Immature natural killer cell (primary cell): ENCODE measurements around the gene NAE1. TPM values are rescaled to one million over a fixed set of nuclear protein-coding genes. Genes with fewer than 3 reads are reported as not detected.
A peak's percentile ranks its signal among the peaks of the same experiment; 100 is the strongest.
"Not testable (repeated sequence)": the region's sequence is repeated elsewhere in the genome, so short reads cannot be mapped to it uniquely, and the experiment has no call there.

Experiments used
- DNase-seq, 3 donors: peaks; one replicate each; pipeline ENCODE4 v3.0.0; 2022; ENCODE audit warnings: mixed read lengths in 1 of 3
- H3K27ac Mint-ChIP-seq, 6 donors: one replicate each; pipeline ENCODE4 v1.8.0; 2020; ENCODE audit warnings: mixed read lengths in 6 of 6, mild to moderate bottlenecking in 5 of 6, inconsistent platforms in 4 of 6, moderate library complexity in 3 of 6
- H3K27me3 Mint-ChIP-seq, 3 donors: one replicate each; pipeline ENCODE4 v1.8.0; 2020 to 2021; ENCODE audit warnings: low read depth in 3 of 3, mild to moderate bottlenecking in 3 of 3, mixed read lengths in 3 of 3, moderate library complexity in 3 of 3, inconsistent platforms in 1 of 3
- H3K36me3 Mint-ChIP-seq, 3 donors: one replicate each; pipeline ENCODE4 v1.8.0; 2020; ENCODE audit warnings: mixed read lengths in 3 of 3, inconsistent platforms in 2 of 3, mild to moderate bottlenecking in 2 of 3
- H3K4me1 Mint-ChIP-seq, 2 donors: one replicate each; pipeline ENCODE4 v1.8.0; 2020; ENCODE audit warnings: inconsistent platforms in 2 of 2, mild to moderate bottlenecking in 2 of 2, mixed read lengths in 2 of 2, moderate library complexity in 1 of 2
- H3K4me3 Mint-ChIP-seq, 5 donors: one replicate each; pipeline ENCODE4 v1.8.0; 2020; ENCODE audit warnings: mild to moderate bottlenecking in 5 of 5, mixed read lengths in 5 of 5, inconsistent platforms in 3 of 5, moderate library complexity in 3 of 5
- H3K9me3 Mint-ChIP-seq, 6 donors: one replicate each; pipeline ENCODE4 v1.8.0; 2020; ENCODE audit warnings: mild to moderate bottlenecking in 6 of 6, mixed read lengths in 6 of 6, inconsistent platforms in 4 of 6, moderate library complexity in 3 of 6
- polyA plus RNA-seq, 3 donors: library from polyadenylated mRNA; unstranded; fragments of 300-500 nt; fragmentation: Illumina TruSeq; gene quantifications; one replicate each; pipeline ENCODE4 v1.2.3, GENCODE V29; 2021

NAE1 gene
- 10 to 100 TPM; 67.2 to 73.8 (median 69.8) TPM for polyA plus RNA-seq

- no peaks in the 10 kb centered on the region for H3K9me3 Mint-ChIP-seq
- H3K4me3 Mint-ChIP-seq = peak within 1 kb of the TSS; percentile 63 to 80 (median 78)
- peaks cover 27 to 42% of the 10 kb centered on the region in 2 donors for H3K4me1 Mint-ChIP-seq
- peak; percentile 88 to 91 (median 91) for DNase-seq
- H3K27me3 Mint-ChIP-seq = peaks cover 0 to 4% (median 0%) of the 10 kb centered on the region in 3 donors
- H3K36me3 Mint-ChIP-seq = peaks cover 8 to 10% (median 10%) of the 10 kb centered on the region in 3 donors
- peak within 1 kb of the TSS in 5 of 6 donors; percentile 24 to 74 (median 55) for H3K27ac Mint-ChIP-seq
Measured at GRCh38 chr16:66830422-66831404, at the start of gene NAE1. TSS of gene NAE1 (minus strand) at chr16:66830976. CDS start at chr16:66830899, 77 bp downstream.

GRCh38 chr16:66878067-66878466, 47.3 kb upstream of the NAE1 start:
- peak overlapping the region; percentile 36 to 77 (median 61) for H3K27ac Mint-ChIP-seq
- peaks cover 41 to 63% of the 10 kb centered on the region in 2 donors for H3K4me1 Mint-ChIP-seq
- H3K4me3 Mint-ChIP-seq = peak overlapping the region; percentile 3 to 71 (median 57)
- peaks cover 10 to 22% (median 10%) of the 10 kb centered on the region in 3 donors for H3K27me3 Mint-ChIP-seq
- peak; percentile 15 to 40 (median 25) for DNase-seq
- H3K36me3 Mint-ChIP-seq = no peaks in the 10 kb centered on the region
- H3K9me3 Mint-ChIP-seq = no peaks in the 10 kb centered on the region

GRCh38 chr16:66874079-66874775, 43.5 kb upstream of the NAE1 start:
- no peaks in the 10 kb centered on the region for H3K36me3 Mint-ChIP-seq
- H3K4me3 Mint-ChIP-seq = peak overlapping the region; percentile 61 to 81 (median 62)
- H3K4me1 Mint-ChIP-seq = peaks cover 46 to 54% of the 10 kb centered on the region in 2 donors
- H3K27me3 Mint-ChIP-seq = peaks cover 3 to 16% (median 6%) of the 10 kb centered on the region in 3 donors
- no peaks in the 10 kb centered on the region for H3K9me3 Mint-ChIP-seq
- peak in 2 of 3 donors; percentile 9 to 17 for DNase-seq
- H3K27ac Mint-ChIP-seq = peak overlapping the region; percentile 85 to 96 (median 92)

- Mint-ChIP-seq H3K27ac (peak overlapping the region; percentile 85 to 96 (median 94)), H3K4me1 (peaks cover 45 to 53% of the 10 kb centered on the region in 2 donors), H3K27me3 (peaks cover 3 to 14% (median 6%) of the 10 kb centered on the region in 3 donors), H3K4me3 (peak overlapping the region in 4 of 5 donors; percentile 82 to 90 (median 86)), H3K36me3 (no peaks in the 10 kb centered on the region), H3K9me3 (no peaks in the 10 kb centered on the region)
- DNase-seq = no peak
Measured at GRCh38 chr16:66873685-66874055, 42.9 kb upstream of the NAE1 start.

- Mint-ChIP-seq H3K27ac (peak overlapping the region; percentile 85 to 96 (median 91)), H3K27me3 (peaks cover 3 to 13% (median 6%) of the 10 kb centered on the region in 3 donors), H3K4me1 (peaks cover 39 to 47% of the 10 kb centered on the region in 2 donors), H3K36me3 (no peaks in the 10 kb centered on the region), H3K9me3 (no peaks in the 10 kb centered on the region), H3K4me3 (peak overlapping the region; percentile 77 to 90 (median 84))
- DNase-seq = peak; percentile 94 to 95 (median 95)
Measured at GRCh38 chr16:66872943-66873684, 42.3 kb upstream of the NAE1 start.

GRCh38 chr16:66872559-66872942, 41.8 kb upstream of the NAE1 start:
- no peak for DNase-seq
- H3K4me1 Mint-ChIP-seq = peaks cover 39 to 48% of the 10 kb centered on the region in 2 donors
- H3K27me3 Mint-ChIP-seq = peaks cover 4 to 10% (median 6%) of the 10 kb centered on the region in 3 donors
- no peaks in the 10 kb centered on the region for H3K9me3 Mint-ChIP-seq
- peaks cover 0 to 5% (median 0%) of the 10 kb centered on the region in 3 donors for H3K36me3 Mint-ChIP-seq
- H3K27ac Mint-ChIP-seq = peak overlapping the region; percentile 85 to 96 (median 91)
- H3K4me3 Mint-ChIP-seq = peak overlapping the region; percentile 77 to 90 (median 84)

GRCh38 chr16:66871840-66872239, 41.1 kb upstream of the NAE1 start:
- peak overlapping the region in 5 of 6 donors; percentile 42 to 85 (median 76) for H3K27ac Mint-ChIP-seq
- H3K9me3 Mint-ChIP-seq = no peaks in the 10 kb centered on the region
- H3K4me3 Mint-ChIP-seq = peak overlapping the region; percentile 29 to 57 (median 48)
- peaks cover 39 to 49% of the 10 kb centered on the region in 2 donors for H3K4me1 Mint-ChIP-seq
- DNase-seq = no peak
- peaks cover 4 to 10% (median 6%) of the 10 kb centered on the region in 3 donors for H3K27me3 Mint-ChIP-seq
- peaks cover 0 to 6% (median 0%) of the 10 kb centered on the region in 3 donors for H3K36me3 Mint-ChIP-seq

- H3K27me3 Mint-ChIP-seq, H3K9me3 Mint-ChIP-seq, H3K36me3 Mint-ChIP-seq, DNase-seq: not testable (repeated sequence)
- peak overlapping the region in 3 of 5 donors; percentile 18 to 48 (median 38) for H3K4me3 Mint-ChIP-seq
- H3K4me1 Mint-ChIP-seq = peaks cover 39 to 48% of the 10 kb centered on the region in 2 donors
- peak overlapping the region in 5 of 6 donors; percentile 7 to 85 (median 59) for H3K27ac Mint-ChIP-seq
Measured at GRCh38 chr16:66871363-66871762, 40.6 kb upstream of the NAE1 start.

GRCh38 chr16:66869424-66869823, 38.6 kb upstream of the NAE1 start:
- peaks cover 0 to 6% (median 0%) of the 10 kb centered on the region in 3 donors for H3K36me3 Mint-ChIP-seq
- H3K27me3 Mint-ChIP-seq = peaks cover 4 to 7% (median 6%) of the 10 kb centered on the region in 3 donors
- no peak overlapping the region for H3K27ac Mint-ChIP-seq
- DNase-seq = no peak
- no peaks in the 10 kb centered on the region for H3K9me3 Mint-ChIP-seq
- peaks cover 31 to 37% of the 10 kb centered on the region in 2 donors for H3K4me1 Mint-ChIP-seq
- no peak overlapping the region for H3K4me3 Mint-ChIP-seq

- peaks cover 0 to 2% (median 0%) of the 10 kb centered on the region in 3 donors for H3K27me3 Mint-ChIP-seq
- no peak overlapping the region for H3K27ac Mint-ChIP-seq
- H3K36me3 Mint-ChIP-seq = peaks cover 0 to 6% (median 0%) of the 10 kb centered on the region in 3 donors
- no peaks in the 10 kb centered on the region for H3K9me3 Mint-ChIP-seq
- H3K4me3 Mint-ChIP-seq = no peak overlapping the region
- no peak for DNase-seq
- peaks cover 5 to 6% of the 10 kb centered on the region in 2 donors for H3K4me1 Mint-ChIP-seq
Measured at GRCh38 chr16:66863707-66864106, 32.9 kb upstream of the NAE1 start.

- Mint-ChIP-seq H3K27ac (no peak overlapping the region), H3K4me1 (no peaks in the 10 kb centered on the region), H3K36me3 (no peaks in the 10 kb centered on the region), H3K27me3 (no peaks in the 10 kb centered on the region), H3K9me3 (no peaks in the 10 kb centered on the region), H3K4me3 (no peak overlapping the region)
- DNase-seq = no peak
Measured at GRCh38 chr16:66862023-66862520, 31.3 kb upstream of the NAE1 start.

GRCh38 chr16:66859397-66860068, 28.8 kb upstream of the NAE1 start:
- no peak for DNase-seq
- Mint-ChIP-seq H3K27ac (no peak overlapping the region), H3K4me1 (no peaks in the 10 kb centered on the region), H3K36me3 (no peaks in the 10 kb centered on the region), H3K4me3 (no peak overlapping the region), H3K27me3 (no peaks in the 10 kb centered on the region), H3K9me3 (no peaks in the 10 kb centered on the region)
